Fibroblast of villous mesenchyme (primary cell): Measurements from ENCODE around the gene COX7A2. TPM values are rescaled to one million over a fixed set of nuclear protein-coding genes. Genes with fewer than 3 reads are reported as not detected.

ENCODE experiments used
- DNase-seq: peaks from one replicate; pipeline ENCODE4 v3.0.0-alpha.2; 2010; ENCODE audit warnings: low read depth
- H3K4me3 ChIP-seq: 2 replicates; pipeline ENCODE4 v1.5.1; 2011; ENCODE audit warnings: low read depth, mild to moderate bottlenecking, low read length
- total RNA-seq: library from RNA; depleted of rRNA; stranded (reverse); fragments of >200 nt; gene quantifications from 2 replicates; pipeline ENCODE4 v1.2.3, GENCODE V29; 2012
- TF ChIP-seq, protein P1 (sequence below): IDR thresholded peaks from 2 replicates; pipeline ENCODE4 v1.5.1; 2012; ENCODE audit warnings: low read depth, mild to moderate bottlenecking, low read length; ENCODE audit not compliant: insufficient read depth

Gene COX7A2
- total RNA-seq, 1 donor, result 120 TPM

DNA sequence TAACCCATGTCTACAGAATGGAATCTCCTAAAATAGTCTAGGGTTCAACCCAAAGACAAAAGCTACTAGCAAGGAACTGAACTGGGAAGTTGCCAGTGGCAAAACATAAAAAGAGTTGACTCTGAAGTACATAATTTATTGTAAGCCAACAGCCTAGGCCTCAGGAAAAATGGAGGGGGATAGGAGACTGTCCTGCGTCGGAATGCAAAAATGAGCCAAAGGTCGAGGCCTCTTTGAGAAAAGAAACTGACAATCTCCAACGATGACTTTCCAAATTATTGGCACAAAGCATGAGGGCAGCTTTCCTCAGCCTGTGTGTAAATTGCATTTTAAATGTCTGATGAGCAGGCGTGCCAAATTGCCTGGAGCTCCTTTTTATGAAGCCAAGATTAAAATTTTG is 39.9 kb downstream of the COX7A2 start:
- TF ChIP-seq, protein P1, sequence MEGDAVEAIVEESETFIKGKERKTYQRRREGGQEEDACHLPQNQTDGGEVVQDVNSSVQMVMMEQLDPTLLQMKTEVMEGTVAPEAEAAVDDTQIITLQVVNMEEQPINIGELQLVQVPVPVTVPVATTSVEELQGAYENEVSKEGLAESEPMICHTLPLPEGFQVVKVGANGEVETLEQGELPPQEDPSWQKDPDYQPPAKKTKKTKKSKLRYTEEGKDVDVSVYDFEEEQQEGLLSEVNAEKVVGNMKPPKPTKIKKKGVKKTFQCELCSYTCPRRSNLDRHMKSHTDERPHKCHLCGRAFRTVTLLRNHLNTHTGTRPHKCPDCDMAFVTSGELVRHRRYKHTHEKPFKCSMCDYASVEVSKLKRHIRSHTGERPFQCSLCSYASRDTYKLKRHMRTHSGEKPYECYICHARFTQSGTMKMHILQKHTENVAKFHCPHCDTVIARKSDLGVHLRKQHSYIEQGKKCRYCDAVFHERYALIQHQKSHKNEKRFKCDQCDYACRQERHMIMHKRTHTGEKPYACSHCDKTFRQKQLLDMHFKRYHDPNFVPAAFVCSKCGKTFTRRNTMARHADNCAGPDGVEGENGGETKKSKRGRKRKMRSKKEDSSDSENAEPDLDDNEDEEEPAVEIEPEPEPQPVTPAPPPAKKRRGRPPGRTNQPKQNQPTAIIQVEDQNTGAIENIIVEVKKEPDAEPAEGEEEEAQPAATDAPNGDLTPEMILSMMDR, result no peak
- peak overlapping the region; percentile 93 for H3K4me3 ChIP-seq
- DNase-seq, result peak; percentile 46

- DNase-seq, result no peak
- peak overlapping the region; percentile 93 for H3K4me3 ChIP-seq
These were observed 40.9 kb downstream of the COX7A2 start for GRCh38 chr6:75202676-75203131.

GRCh38 chr6:75201901-75202672 is 41.5 kb downstream of the COX7A2 start:
- H3K4me3 ChIP-seq, result peak overlapping the region; percentile 93
- TF ChIP-seq, protein P1, result peak; percentile 11
- DNase-seq, result peak; percentile 44

More at GRCh38 chr6:75202676-75203131, 40.9 kb downstream of the COX7A2 start:
- TF ChIP-seq, protein P1, result no peak

DNA sequence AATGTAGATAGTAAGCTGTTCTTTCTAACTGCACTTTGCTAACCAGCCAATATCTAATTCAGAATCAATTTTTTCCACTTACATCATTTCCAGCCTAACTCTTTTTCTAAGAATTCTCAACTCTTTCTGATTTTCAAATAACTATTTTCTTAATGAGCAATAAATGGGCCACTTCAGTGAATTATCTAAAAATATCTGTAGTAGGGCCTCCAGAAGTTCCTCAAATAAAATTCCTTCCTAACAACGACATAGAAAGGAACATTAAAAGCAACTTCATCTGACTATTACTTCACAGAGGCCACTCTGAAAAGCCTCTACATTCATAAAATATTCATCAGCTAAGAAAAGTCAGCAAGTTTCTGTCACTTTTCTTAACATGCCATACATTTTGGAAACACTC is 42.6 kb downstream of the COX7A2 start:
- no peak for DNase-seq
- TF ChIP-seq, protein P1, result no peak
- H3K4me3 ChIP-seq, result no peak overlapping the region

DNA sequence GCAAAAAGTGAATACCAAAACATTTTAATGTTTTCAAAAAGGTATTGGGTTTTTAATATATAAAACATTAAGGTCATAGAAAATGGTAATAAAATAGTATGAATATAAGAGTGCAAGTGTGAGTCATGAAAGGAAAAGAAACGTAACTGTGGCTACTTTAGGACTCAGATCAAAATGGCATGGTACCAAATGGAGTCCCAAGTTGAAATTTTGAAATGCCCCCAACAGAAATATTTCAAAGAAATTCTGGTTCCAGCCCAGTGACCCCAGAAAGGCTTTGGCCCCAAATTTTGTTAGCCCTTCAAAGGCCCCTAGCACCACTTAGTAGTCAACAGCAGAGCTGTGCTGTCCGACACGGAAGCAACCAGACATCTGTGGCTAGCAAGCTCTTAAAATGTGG is 43.7 kb downstream of the COX7A2 start:
- no peak overlapping the region for H3K4me3 ChIP-seq
- no peak for DNase-seq
- TF ChIP-seq, protein P1, result no peak

DNA sequence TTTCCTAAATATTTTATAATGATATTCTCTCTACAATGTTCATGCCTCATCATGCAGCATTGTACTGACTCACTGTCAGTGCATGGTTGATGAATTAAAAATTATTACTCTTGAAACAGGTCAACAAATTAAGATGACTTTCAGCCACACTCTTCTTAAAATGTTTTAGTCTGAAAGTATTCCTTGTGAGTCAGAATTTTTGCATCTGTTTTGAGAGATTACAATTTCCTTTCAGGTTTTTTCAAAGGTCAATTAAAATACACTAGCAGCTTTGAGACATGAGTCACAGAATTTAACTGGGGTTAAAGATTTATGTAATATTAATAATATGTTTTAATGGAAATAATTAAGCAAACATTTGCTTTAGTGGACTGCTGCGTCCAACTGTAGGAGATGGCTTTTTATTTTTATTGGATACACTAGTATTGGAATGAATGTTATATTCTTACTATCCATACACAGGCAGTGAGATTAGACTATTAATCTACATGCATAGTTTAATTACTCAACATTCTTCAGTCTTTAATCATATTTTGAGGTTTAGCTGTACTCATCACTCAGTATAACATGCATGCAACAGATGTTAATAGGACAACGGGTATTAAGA is 47.4 kb downstream of the COX7A2 start:
- H3K4me3 ChIP-seq, result no peak overlapping the region
- TF ChIP-seq, protein P1, result no peak
- peak; percentile 75 for DNase-seq
